ENCODE results near the gene RHOBTB1.

The RHOBTB1 gene

GRCh38 chr10:60962946-60963345, 19.0 kb upstream of the RHOBTB1 start:
- DNase-seq (ENCODE audit: low read depth): no peak
- TF ChIP-seq CTCF (IDR thresholded peaks at IDR 0.05; ENCODE audit: low read depth, low read length): no peak
- TF ChIP-seq MYC (IDR thresholded peaks at IDR 0.05; ENCODE audit: low read depth, low read length): no peak
- H3K4me3 ChIP-seq (ENCODE audit: low read depth, low read length): no peak overlapping the region

DNA sequence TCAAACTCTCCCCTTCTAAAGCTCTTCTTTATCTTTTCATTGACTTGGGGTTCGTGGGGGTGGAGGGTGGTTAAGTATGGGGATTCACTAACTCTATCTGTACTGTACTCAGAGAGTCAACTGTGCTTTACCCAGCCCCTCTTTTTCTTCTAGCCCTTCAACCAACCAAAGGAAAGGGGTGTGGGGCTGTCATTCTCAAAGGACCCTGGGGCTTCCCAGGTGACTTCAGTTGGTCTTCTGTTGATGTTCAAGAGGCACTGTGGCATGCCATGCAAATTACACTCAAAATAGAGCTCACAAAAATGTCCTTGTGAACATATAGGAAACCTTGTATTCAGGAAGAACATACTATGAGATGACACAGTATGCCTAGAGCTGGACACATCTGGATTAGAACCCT, 16.9 kb upstream of the RHOBTB1 start:
- H3K4me3 ChIP-seq (ENCODE audit: low read depth, low read length): no peak overlapping the region
- TF ChIP-seq MYC (IDR thresholded peaks at IDR 0.05; ENCODE audit: low read depth, low read length) (no peak), POLR2A (IDR thresholded peaks at IDR 0.05; ENCODE audit: extremely low read depth, insufficient read length) (no peak), CTCF (IDR thresholded peaks at IDR 0.05; ENCODE audit: low read depth, low read length) (no peak)
- TF ChIP-seq, protein P1, sequence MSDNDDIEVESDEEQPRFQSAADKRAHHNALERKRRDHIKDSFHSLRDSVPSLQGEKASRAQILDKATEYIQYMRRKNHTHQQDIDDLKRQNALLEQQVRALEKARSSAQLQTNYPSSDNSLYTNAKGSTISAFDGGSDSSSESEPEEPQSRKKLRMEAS (IDR thresholded peaks at IDR 0.05; ENCODE audit: low read depth, low read length): no peak
- DNase-seq (ENCODE audit: low read depth): no peak

DNA sequence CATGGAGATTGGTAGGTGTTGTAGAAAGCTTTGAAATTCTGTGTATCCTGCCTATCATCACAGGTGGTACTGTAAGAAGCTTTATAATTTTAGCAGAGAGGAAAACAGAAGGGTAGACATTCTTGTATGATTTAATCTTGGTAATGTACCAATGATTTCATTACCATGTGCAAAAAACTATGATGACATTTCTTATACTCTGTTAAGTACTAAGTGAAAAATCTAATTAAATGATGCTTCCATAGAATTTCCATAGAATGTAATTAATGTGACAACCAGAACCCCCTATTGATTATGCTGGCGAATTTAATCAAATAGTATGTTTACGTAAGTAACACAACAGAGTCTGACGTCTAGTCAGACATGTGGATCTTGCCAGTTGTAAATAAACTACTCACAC, 16.0 kb upstream of the RHOBTB1 start:
- no peak for DNase-seq (ENCODE audit: low read depth)
- TF ChIP-seq POLR2A (IDR thresholded peaks at IDR 0.05; ENCODE audit: extremely low read depth, insufficient read length) (no peak), MYC (IDR thresholded peaks at IDR 0.05; ENCODE audit: low read depth, low read length) (no peak), CTCF (IDR thresholded peaks at IDR 0.05; ENCODE audit: low read depth, low read length) (no peak)
- TF ChIP-seq, protein P1 (IDR thresholded peaks at IDR 0.05; ENCODE audit: low read depth, low read length): no peak
- no peak overlapping the region for H3K4me3 ChIP-seq (ENCODE audit: low read depth, low read length)

DNA sequence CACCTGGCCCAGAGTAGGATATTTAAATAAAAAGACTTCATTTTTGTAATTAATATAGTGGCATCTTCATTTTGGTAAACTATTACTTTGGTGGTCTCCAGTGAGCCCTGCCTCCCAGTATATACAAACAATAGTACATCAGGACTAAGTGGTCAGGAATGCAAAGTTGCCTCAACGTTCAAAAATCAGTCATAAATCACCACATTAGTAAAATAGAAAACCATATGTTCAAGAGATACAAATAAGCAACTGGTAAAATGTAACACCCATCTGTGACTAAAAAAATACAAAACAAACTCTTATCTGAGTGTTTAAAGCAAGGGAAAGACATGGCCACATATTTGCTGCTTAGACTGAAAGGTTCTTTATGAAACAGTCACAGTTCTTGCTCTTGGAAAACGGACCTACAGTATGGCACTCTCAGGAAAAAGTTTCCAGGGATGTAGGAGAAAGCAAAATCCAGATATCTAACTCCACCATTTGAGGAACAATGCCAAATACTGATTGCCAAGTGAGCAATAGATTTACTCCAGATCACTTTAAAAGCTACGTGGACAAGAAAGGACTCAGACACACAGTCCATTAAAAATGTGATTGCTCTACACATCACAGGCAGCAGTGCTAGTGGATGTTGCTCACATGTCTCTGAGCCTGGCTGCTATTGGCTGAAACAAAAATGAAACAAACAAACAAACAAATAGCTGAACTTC, 15.1 kb upstream of the RHOBTB1 start:
- H3K4me3 ChIP-seq (ENCODE audit: low read depth, low read length): no peak overlapping the region
- no peak for DNase-seq (ENCODE audit: low read depth)
- TF ChIP-seq POLR2A (IDR thresholded peaks at IDR 0.05; ENCODE audit: extremely low read depth, insufficient read length) (no peak), CTCF (IDR thresholded peaks at IDR 0.05; ENCODE audit: low read depth, low read length) (no peak), MYC (IDR thresholded peaks at IDR 0.05; ENCODE audit: low read depth, low read length) (no peak)
- TF ChIP-seq, protein P1 (IDR thresholded peaks at IDR 0.05; ENCODE audit: low read depth, low read length): no peak

- TF ChIP-seq POLR2A (IDR thresholded peaks at IDR 0.05; ENCODE audit: extremely low read depth, insufficient read length) (no peak), CTCF (IDR thresholded peaks at IDR 0.05; ENCODE audit: low read depth, low read length) (no peak), MYC (IDR thresholded peaks at IDR 0.05; ENCODE audit: low read depth, low read length) (no peak)
- TF ChIP-seq, protein P1 (IDR thresholded peaks at IDR 0.05; ENCODE audit: low read depth, low read length): no peak
These were observed 13.8 kb upstream of the RHOBTB1 start for GRCh38 chr10:60957667-60958221.

More at GRCh38 chr10:60957667-60958221, 13.8 kb upstream of the RHOBTB1 start:
- DNase-seq (ENCODE audit: low read depth): no peak
- no peak overlapping the region for H3K4me3 ChIP-seq (ENCODE audit: low read depth, low read length)
